DND-41 (cell line): ENCODE measurements around the gene CSNK1G3.

Source experiments
- ATAC-seq: fragments of 200-7000 bp; cut with Tn5 transposase; 3 replicates; pipeline ENCODE4 v1.9.1; 2021; ENCODE audit warnings: low read depth; ENCODE audit not compliant: insufficient read depth
- DNase-seq: peaks from one replicate; pipeline ENCODE4 v3.0.0-alpha.2; 2020
- H2AFZ ChIP-seq: 2 replicates; pipeline ENCODE4 v1.6.0; 2012; ENCODE audit warnings: low read depth, low read length
- H3K27ac ChIP-seq: 2 replicates; pipeline ENCODE4 v1.5.1; 2012; ENCODE audit warnings: low read length, inconsistent platforms
- H3K27me3 ChIP-seq: fragments of 200-600 bp; sonication (generic); 2 replicates; pipeline ENCODE4 v1.6.0; 2012; ENCODE audit warnings: low read length, mild to moderate bottlenecking, inconsistent platforms; ENCODE audit not compliant: insufficient read depth, poor library complexity
- H3K36me3 ChIP-seq: 2 replicates; pipeline ENCODE4 v1.5.1; 2012; ENCODE audit warnings: low read length, inconsistent platforms; ENCODE audit not compliant: insufficient read depth
- H3K4me1 ChIP-seq: 2 replicates; pipeline ENCODE4 v1.5.1; 2012; ENCODE audit warnings: mild to moderate bottlenecking, low read length; ENCODE audit not compliant: insufficient read depth
- H3K4me2 ChIP-seq: 2 replicates; pipeline ENCODE4 v1.6.0; 2012; ENCODE audit warnings: mild to moderate bottlenecking, moderate library complexity, low read length, inconsistent platforms; ENCODE audit not compliant: insufficient read depth
- H3K4me3 ChIP-seq, 2 experiments: fragments of 200-600 bp in 1 of 2; shearing (Covaris generic) in 1 of 2; 2 replicates each; pipeline ENCODE4 v1.5.1; 2012 to 2016; ENCODE audit warnings: inconsistent platforms in 2 of 2, low read length in 2 of 2, mild to moderate bottlenecking in 2 of 2, low read depth in 1 of 2, moderate library complexity in 1 of 2
- H3K79me2 ChIP-seq: 2 replicates; pipeline ENCODE4 v1.6.0; 2012; ENCODE audit warnings: low read length, inconsistent platforms; ENCODE audit not compliant: insufficient read depth
- H3K9ac ChIP-seq: 2 replicates; pipeline ENCODE4 v1.6.0; 2012; ENCODE audit warnings: low read depth, mild to moderate bottlenecking, inconsistent platforms, low read length, moderate library complexity
- H3K9me3 ChIP-seq: 2 replicates; pipeline ENCODE4 v1.5.1; 2012; ENCODE audit warnings: low read length, moderate library complexity, mild to moderate bottlenecking, inconsistent platforms; ENCODE audit not compliant: insufficient read depth, severe bottlenecking
- H4K20me1 ChIP-seq: 2 replicates; pipeline ENCODE4 v1.6.0; 2012; ENCODE audit warnings: low read length; ENCODE audit not compliant: insufficient read depth
- EZH2 ChIP-seq: IDR thresholded peaks from 3 replicates; pipeline ENCODE4 v1.6.1; 2012; ENCODE audit warnings: borderline replicate concordance, low read depth, mild to moderate bottlenecking, moderate library complexity, low read length, inconsistent platforms; ENCODE audit not compliant: severe bottlenecking
- TF ChIP-seq, protein P1 (sequence below): IDR thresholded peaks from 2 replicates; pipeline ENCODE4 v1.5.1; 2012; ENCODE audit warnings: borderline replicate concordance, low read length, moderate library complexity, mild to moderate bottlenecking; ENCODE audit not compliant: poor library complexity, severe bottlenecking; ENCODE audit errors: extremely low read depth

The CSNK1G3 gene

DNA sequence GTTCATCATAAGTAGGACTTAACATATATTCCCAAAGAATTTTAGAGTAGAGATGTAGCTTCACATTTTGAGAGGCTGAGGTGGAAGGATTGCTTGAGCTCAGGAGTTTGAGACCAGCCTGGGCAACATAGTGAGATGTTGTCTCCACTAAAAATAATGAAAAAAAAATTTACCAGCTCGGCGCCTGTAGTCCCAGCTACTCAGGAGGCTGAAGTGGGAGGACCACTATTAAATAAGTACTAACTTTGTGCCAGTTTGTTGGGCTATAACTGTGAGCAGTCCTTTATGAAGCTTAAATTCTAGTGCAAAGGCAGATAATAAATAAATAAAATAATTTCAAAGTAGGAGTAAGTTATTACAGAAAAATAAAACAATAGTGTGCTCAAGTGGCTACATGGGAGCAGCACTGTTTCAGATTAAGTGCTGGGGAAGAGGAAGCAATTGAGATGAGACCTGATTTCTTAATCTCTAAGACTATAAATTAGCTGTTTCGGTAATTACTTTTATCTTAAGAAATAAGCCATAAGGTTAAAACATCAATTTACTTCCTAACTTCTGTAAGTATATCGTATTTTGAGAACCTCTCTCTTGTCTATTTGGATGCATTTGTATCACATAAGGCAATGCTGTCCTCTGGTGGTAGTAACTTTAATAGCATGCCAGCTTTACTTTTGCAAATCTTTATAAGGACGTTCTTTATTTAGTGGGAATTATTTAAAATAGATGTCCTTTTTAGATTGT, 98.9 kb downstream of the CSNK1G3 start:
- H3K9ac ChIP-seq, result no peak overlapping the region
- H2AFZ ChIP-seq, result no peak overlapping the region; the same call in 1 of the 2 replicates
- H3K36me3 ChIP-seq, result no peaks in the 10 kb centered on the region
- H3K27ac ChIP-seq, result no peak overlapping the region
- no peaks in the 10 kb centered on the region for H3K79me2 ChIP-seq
- H3K9me3 ChIP-seq, result no peaks in the 10 kb centered on the region
- H3K4me3 ChIP-seq, result no peak overlapping the region
- TF ChIP-seq EZH2, result no peak
- TF ChIP-seq, protein P1, sequence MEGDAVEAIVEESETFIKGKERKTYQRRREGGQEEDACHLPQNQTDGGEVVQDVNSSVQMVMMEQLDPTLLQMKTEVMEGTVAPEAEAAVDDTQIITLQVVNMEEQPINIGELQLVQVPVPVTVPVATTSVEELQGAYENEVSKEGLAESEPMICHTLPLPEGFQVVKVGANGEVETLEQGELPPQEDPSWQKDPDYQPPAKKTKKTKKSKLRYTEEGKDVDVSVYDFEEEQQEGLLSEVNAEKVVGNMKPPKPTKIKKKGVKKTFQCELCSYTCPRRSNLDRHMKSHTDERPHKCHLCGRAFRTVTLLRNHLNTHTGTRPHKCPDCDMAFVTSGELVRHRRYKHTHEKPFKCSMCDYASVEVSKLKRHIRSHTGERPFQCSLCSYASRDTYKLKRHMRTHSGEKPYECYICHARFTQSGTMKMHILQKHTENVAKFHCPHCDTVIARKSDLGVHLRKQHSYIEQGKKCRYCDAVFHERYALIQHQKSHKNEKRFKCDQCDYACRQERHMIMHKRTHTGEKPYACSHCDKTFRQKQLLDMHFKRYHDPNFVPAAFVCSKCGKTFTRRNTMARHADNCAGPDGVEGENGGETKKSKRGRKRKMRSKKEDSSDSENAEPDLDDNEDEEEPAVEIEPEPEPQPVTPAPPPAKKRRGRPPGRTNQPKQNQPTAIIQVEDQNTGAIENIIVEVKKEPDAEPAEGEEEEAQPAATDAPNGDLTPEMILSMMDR, result peak; percentile 87
- no peaks in the 10 kb centered on the region for H4K20me1 ChIP-seq
- ATAC-seq, result peak; percentile 54; the same call in 2 of the 3 replicates
- peaks cover 4% of the 10 kb centered on the region for H3K27me3 ChIP-seq
- no peak overlapping the region for H3K4me2 ChIP-seq
- no peaks in the 10 kb centered on the region for H3K4me1 ChIP-seq
- peak; percentile 5 for DNase-seq

DNA sequence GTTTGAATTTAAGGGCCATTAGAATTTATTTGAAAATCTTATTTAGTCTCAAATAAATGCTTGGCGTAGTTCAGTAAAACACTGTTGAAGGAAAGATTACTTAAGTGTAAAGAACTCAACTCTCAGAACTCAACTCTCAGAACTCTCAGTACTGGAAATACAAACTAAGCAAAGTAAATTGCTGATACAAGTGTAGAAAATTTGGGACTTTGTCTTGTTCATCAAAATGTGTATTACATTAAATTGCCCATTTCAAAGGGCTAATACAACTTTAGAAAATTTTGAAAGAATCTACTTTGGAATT, 99.4 kb downstream of the CSNK1G3 start:
- no peaks in the 10 kb centered on the region for H4K20me1 ChIP-seq
- H3K4me1 ChIP-seq, result no peaks in the 10 kb centered on the region
- H3K4me2 ChIP-seq, result no peak overlapping the region
- no peak overlapping the region for H3K9ac ChIP-seq
- TF ChIP-seq, protein P1, result no peak
- no peak for TF ChIP-seq EZH2
- H3K27me3 ChIP-seq, result peaks cover 4% of the 10 kb centered on the region
- H3K79me2 ChIP-seq, result no peaks in the 10 kb centered on the region
- H2AFZ ChIP-seq, result no peak overlapping the region; the same call in 1 of the 2 replicates
- ATAC-seq, result no peak
- DNase-seq, result no peak
- H3K36me3 ChIP-seq, result no peaks in the 10 kb centered on the region
- H3K4me3 ChIP-seq, result no peak overlapping the region
- H3K9me3 ChIP-seq, result no peaks in the 10 kb centered on the region
- no peak overlapping the region for H3K27ac ChIP-seq

DNA sequence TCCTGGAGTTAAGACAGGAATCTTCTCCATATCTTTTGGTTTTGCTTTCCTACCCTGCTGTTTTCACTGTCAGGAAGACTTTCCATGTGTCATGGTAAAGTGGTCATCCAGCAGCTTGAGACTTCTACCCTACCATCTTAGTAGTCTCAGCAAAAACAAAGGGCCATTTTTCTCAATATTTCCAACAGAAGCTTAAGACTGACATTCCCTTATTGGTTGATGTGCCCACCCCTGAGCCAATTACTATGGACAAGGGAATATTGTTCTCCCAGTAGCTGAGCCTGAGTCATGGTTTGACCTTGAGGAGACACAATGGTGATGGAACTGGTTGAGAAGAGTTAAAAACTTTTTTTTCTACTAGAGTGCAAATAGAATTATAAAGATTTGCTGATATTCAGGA, 105.6 kb downstream of the CSNK1G3 start:
- H3K9ac ChIP-seq, result no peak overlapping the region
- ATAC-seq, result no peak
- H2AFZ ChIP-seq, result no peak overlapping the region
- DNase-seq, result no peak
- no peaks in the 10 kb centered on the region for H4K20me1 ChIP-seq
- no peak overlapping the region for H3K4me3 ChIP-seq
- H3K4me2 ChIP-seq, result no peak overlapping the region
- H3K36me3 ChIP-seq, result no peaks in the 10 kb centered on the region
- H3K79me2 ChIP-seq, result no peaks in the 10 kb centered on the region
- no peaks in the 10 kb centered on the region for H3K9me3 ChIP-seq
- H3K4me1 ChIP-seq, result no peaks in the 10 kb centered on the region
- H3K27me3 ChIP-seq, result peaks cover 2% of the 10 kb centered on the region
- no peak overlapping the region for H3K27ac ChIP-seq
- no peak for TF ChIP-seq EZH2
- TF ChIP-seq, protein P1, result no peak

DNA sequence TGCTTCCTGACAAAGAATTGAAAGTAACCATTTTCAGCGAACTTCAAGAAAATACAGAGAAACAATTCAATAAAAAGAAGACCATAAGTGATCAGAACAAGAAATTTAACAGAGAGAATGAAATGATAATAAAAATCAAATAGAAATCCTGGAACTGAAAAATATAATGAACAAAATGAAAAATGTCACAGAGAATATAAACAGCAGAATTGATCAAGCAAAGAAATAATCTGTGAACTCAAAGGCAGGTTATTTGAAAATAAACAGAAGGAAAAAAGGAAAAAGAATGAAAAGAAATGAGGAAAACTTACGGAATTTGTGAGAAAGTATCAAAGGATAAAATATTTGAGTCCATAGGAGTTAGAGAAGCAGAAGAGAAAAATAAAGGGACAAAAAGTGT, 114.1 kb downstream of the CSNK1G3 start:
- no peaks in the 10 kb centered on the region for H3K79me2 ChIP-seq
- H3K4me1 ChIP-seq, result no peaks in the 10 kb centered on the region
- ATAC-seq, result no peak
- no peak overlapping the region for H3K4me3 ChIP-seq
- no peak for DNase-seq
- H3K36me3 ChIP-seq, result no peaks in the 10 kb centered on the region
- no peak overlapping the region for H3K4me2 ChIP-seq
- H4K20me1 ChIP-seq, result no peaks in the 10 kb centered on the region
- no peak overlapping the region for H2AFZ ChIP-seq
- no peak overlapping the region for H3K27ac ChIP-seq
- peaks cover 12% of the 10 kb centered on the region for H3K9me3 ChIP-seq
- no peak overlapping the region for H3K9ac ChIP-seq
- H3K27me3 ChIP-seq, result no peaks in the 10 kb centered on the region
- TF ChIP-seq, protein P1, result no peak
- TF ChIP-seq EZH2, result no peak
